CD14-positive monocyte (primary cell): ENCODE measurements around the gene ATPAF1. TPM values are rescaled to one million over a fixed set of nuclear protein-coding genes. Genes with fewer than 3 reads are reported as not detected.
A peak's percentile ranks its signal among the peaks of the same experiment; 100 is the strongest.

Experiments used
- DNase-seq, 3 donors: peaks; one replicate each; pipeline ENCODE4 v3.0.0-alpha.2; 2011 to 2022
- H2AFZ ChIP-seq: 2 replicates; pipeline ENCODE4 v1.6.0; 2012; ENCODE audit warnings: mild to moderate bottlenecking, low read depth, low read length, inconsistent platforms; ENCODE audit not compliant: insufficient read depth, poor library complexity, severe bottlenecking
- H3K27ac ChIP-seq, 2 donors: 1 replicate in 1 of 2; 2 replicates in 1 of 2; pipeline ENCODE4 v1.5.1; 2012 to 2013; ENCODE audit warnings: low read length in 2 of 2, control low read depth in 1 of 2, inconsistent platforms in 1 of 2, low read depth in 1 of 2, mild to moderate bottlenecking in 1 of 2
- H3K27me3 ChIP-seq, 2 donors: one replicate each; pipeline versions ENCODE4 v1.6.0 to v1.6.1; 2011 to 2013; ENCODE audit warnings: low read length in 2 of 2; ENCODE audit not compliant: control insufficient read depth in 2 of 2, insufficient read depth in 2 of 2
- H3K36me3 ChIP-seq, 2 donors: replicated peaks in 1 of 2; 1 replicate in 1 of 2; 2 replicates in 1 of 2; pipeline versions ENCODE4 v1.5.1 to v1.6.1; 2012 to 2013; ENCODE audit warnings: low read length in 2 of 2, control low read depth in 1 of 2, inconsistent platforms in 1 of 2, mild to moderate bottlenecking in 1 of 2; ENCODE audit not compliant: insufficient read depth in 2 of 2, control insufficient read depth in 1 of 2
- H3K4me1 ChIP-seq, 2 donors: 1 replicate in 1 of 2; 2 replicates in 1 of 2; pipeline versions ENCODE4 v1.5.1 to v1.6.1; 2012 to 2013; ENCODE audit warnings: low read length in 2 of 2, control low read depth in 1 of 2, inconsistent platforms in 1 of 2, mild to moderate bottlenecking in 1 of 2, moderate library complexity in 1 of 2; ENCODE audit not compliant: insufficient read depth in 2 of 2, control insufficient read depth in 1 of 2
- H3K4me2 ChIP-seq: replicated peaks from 2 replicates; pipeline ENCODE3; 2012; ENCODE audit warnings: low read length, moderate library complexity, mild to moderate bottlenecking; ENCODE audit not compliant: poor library complexity, severe bottlenecking; ENCODE audit errors: extremely low read depth
- H3K4me3 ChIP-seq, 3 experiments: fragments of 200-600 bp in 1 of 3; sonication (generic) in 1 of 3; replicated peaks in 1 of 3; 1 replicate in 2 of 3; 2 replicates in 1 of 3; pipeline ENCODE4 v1.5.1; 2011 to 2013; ENCODE audit warnings: low read length in 3 of 3, mild to moderate bottlenecking in 3 of 3, control low read depth in 2 of 3, low read depth in 2 of 3, inconsistent platforms in 1 of 3, moderate library complexity in 1 of 3
- H3K79me2 ChIP-seq: 2 replicates; pipeline ENCODE4 v1.6.0; 2012; ENCODE audit warnings: mild to moderate bottlenecking, control low read depth, inconsistent platforms, low read length, moderate library complexity; ENCODE audit not compliant: insufficient read depth
- H3K9ac ChIP-seq: 2 replicates; pipeline ENCODE4 v1.6.0; 2017; ENCODE audit warnings: low read length, mild to moderate bottlenecking; ENCODE audit not compliant: insufficient read depth, poor library complexity, severe bottlenecking
- H3K9me3 ChIP-seq, 2 donors: replicated peaks in 1 of 2; 1 replicate in 1 of 2; 2 replicates in 1 of 2; pipeline versions ENCODE4 v1.5.1 to v1.6.1; 2012 to 2013; ENCODE audit warnings: low read length in 2 of 2, control low read depth in 1 of 2; ENCODE audit not compliant: control insufficient read depth in 1 of 2, insufficient read depth in 1 of 2
- H4K20me1 ChIP-seq: 2 replicates; pipeline ENCODE4 v1.6.0; 2012; ENCODE audit warnings: mild to moderate bottlenecking, low read length, control low read depth, moderate library complexity; ENCODE audit not compliant: insufficient read depth
- H3K27ac Mint-ChIP-seq, 7 donors: one replicate each; pipeline ENCODE4 v1.8.0; 2020; ENCODE audit warnings: mild to moderate bottlenecking in 7 of 7, mixed read lengths in 7 of 7, moderate library complexity in 6 of 7, inconsistent platforms in 2 of 7
- H3K27me3 Mint-ChIP-seq, 3 donors: one replicate each; pipeline ENCODE4 v1.8.0; 2021 to 2022; ENCODE audit warnings: low read depth in 3 of 3, mild to moderate bottlenecking in 3 of 3, mixed read lengths in 3 of 3, moderate library complexity in 3 of 3, inconsistent platforms in 1 of 3
- H3K36me3 Mint-ChIP-seq, 2 donors: one replicate each; pipeline ENCODE4 v1.8.0; 2020; ENCODE audit warnings: mixed read lengths in 2 of 2, inconsistent platforms in 1 of 2, mild to moderate bottlenecking in 1 of 2
- H3K4me1 Mint-ChIP-seq: one replicate; pipeline ENCODE4 v1.8.0; 2020; ENCODE audit warnings: mild to moderate bottlenecking, mixed read lengths
- H3K4me3 Mint-ChIP-seq, 2 donors: one replicate each; pipeline ENCODE4 v1.8.0; 2020; ENCODE audit warnings: mild to moderate bottlenecking in 2 of 2, mixed read lengths in 2 of 2, moderate library complexity in 1 of 2
- H3K9me3 Mint-ChIP-seq, 7 donors: one replicate each; pipeline ENCODE4 v1.8.0; 2020 to 2022; ENCODE audit warnings: mixed read lengths in 7 of 7, mild to moderate bottlenecking in 6 of 7, moderate library complexity in 6 of 7, inconsistent platforms in 2 of 7
- CTCF ChIP-seq: fragments of 200-600 bp; IDR thresholded peaks from one replicate; pipeline ENCODE4 v1.8.0; 2022; ENCODE audit warnings: antibody characterized with exemption, mild to moderate bottlenecking
- WGBS: methylation state at CpG from one replicate; pipeline ENCODE4 v1.1.5; 2013; ENCODE audit warnings: missing lambda C conversion rate; ENCODE audit not compliant: insufficient coverage; 5-methylcytosine and 5-hydroxymethylcytosine counted together
- intact Hi-C, 2 donors: fragments of 100-400 bp; cut with micrococcal nuclease; formaldehyde crosslinking; loops; one replicate each; pipeline versions ENCODE4 v1.15.0 to v1.15.1; 2023
- polyA plus RNA-seq, 3 donors: library from polyadenylated mRNA; depleted of rRNA in 1 of 3; unstranded in 2 of 3; stranded (reverse) in 1 of 3; fragments of 300-500 nt in 2 of 3; fragments of >200 nt in 1 of 3; fragmentation: Illumina TruSeq in 2 of 3; gene quantifications; 1 replicate in 2 of 3; 2 replicates in 1 of 3; pipeline ENCODE4 v1.2.3, GENCODE V29; 2012 to 2021

The ATPAF1 gene
- polyA plus RNA-seq, 3 donors = 16.9 to 45.4 (median 33.4) TPM

- H3K27ac ChIP-seq = peak overlapping the region in 1 of 2 donors; percentile 44
- H3K79me2 ChIP-seq = peaks cover 4% of the 10 kb centered on the region
- H3K27me3 ChIP-seq = no peaks in the 10 kb centered on the region
- H3K9me3 ChIP-seq = no peaks in the 10 kb centered on the region
- Mint-ChIP-seq H3K27ac (peak overlapping the region in 2 of 7 donors; percentile 32 to 33), H3K4me1 (peaks cover 31% of the 10 kb centered on the region), H3K9me3 (no peaks in the 10 kb centered on the region), H3K27me3 (no peaks in the 10 kb centered on the region), H3K36me3 (peaks cover 93 to 100% of the 10 kb centered on the region in 2 donors), H3K4me3 (no peak overlapping the region)
- peaks cover 10 to 16% of the 10 kb centered on the region in 2 donors for H3K4me1 ChIP-seq
- intact Hi-C loops = no loop called here
- H2AFZ ChIP-seq = no peak overlapping the region
- no peak for TF ChIP-seq CTCF
- no peak overlapping the region for H3K4me3 ChIP-seq
- no peak for DNase-seq
- WGBS = 14% methylated on average over 3 of the region's 9 CpGs
- peaks cover 39% of the 10 kb centered on the region for H4K20me1 ChIP-seq
- no peak overlapping the region for H3K4me2 ChIP-seq
- peaks cover 92 to 100% of the 10 kb centered on the region in 2 donors for H3K36me3 ChIP-seq
- no peak overlapping the region for H3K9ac ChIP-seq
Observed at GRCh38 chr1:46687921-46688509, 19.9 kb upstream of the ATPAF1 start.

GRCh38 chr1:46687093-46687659 is 19.0 kb upstream of the ATPAF1 start:
- Histone ChIP-seq H3K9me3 (no peaks in the 10 kb centered on the region), H3K4me3 (no peak overlapping the region), H3K36me3 (peaks cover 95 to 100% of the 10 kb centered on the region in 2 donors), H3K27ac (peak overlapping the region in 1 of 2 donors; percentile 44), H3K9ac (no peak overlapping the region), H3K4me2 (no peak overlapping the region), H4K20me1 (peaks cover 31% of the 10 kb centered on the region), H3K4me1 (peaks cover 10 to 16% of the 10 kb centered on the region in 2 donors), H2AFZ (no peak overlapping the region), H3K27me3 (no peaks in the 10 kb centered on the region), H3K79me2 (peaks cover 4% of the 10 kb centered on the region)
- H3K36me3 Mint-ChIP-seq = peaks cover 91 to 100% of the 10 kb centered on the region in 2 donors
- peak overlapping the region in 3 of 7 donors; percentile 30 to 58 (median 32) for H3K27ac Mint-ChIP-seq
- intact Hi-C loops = no loop called here
- no peaks in the 10 kb centered on the region for H3K27me3 Mint-ChIP-seq
- DNase-seq = no peak
- WGBS = no CpG with 5 or more reads among the region's 2 CpGs
- TF ChIP-seq CTCF = no peak
- H3K9me3 Mint-ChIP-seq = no peaks in the 10 kb centered on the region
- H3K4me3 Mint-ChIP-seq = no peak overlapping the region
- H3K4me1 Mint-ChIP-seq = peaks cover 31% of the 10 kb centered on the region
